IPS-15b (cell line): ENCODE results near the gene CACNA2D4.
"Not testable (repeated sequence)": the region's sequence is repeated elsewhere in the genome, so short reads cannot be mapped to it uniquely, and the experiment has no call there.

ENCODE experiments used
- H3K27me3 ChIP-seq: one replicate; pipeline ENCODE4 v1.6.1; 2013; ENCODE audit warnings: low read length; ENCODE audit not compliant: control insufficient read depth, insufficient read depth
- H3K36me3 ChIP-seq: one replicate; pipeline ENCODE4 v1.6.1; 2013; ENCODE audit warnings: low read length; ENCODE audit not compliant: control insufficient read depth, insufficient read depth
- H3K4me1 ChIP-seq: one replicate; pipeline ENCODE4 v1.6.1; 2013; ENCODE audit warnings: mild to moderate bottlenecking, low read length; ENCODE audit not compliant: control insufficient read depth, insufficient read depth
- H3K4me3 ChIP-seq: one replicate; pipeline ENCODE4 v1.5.1; 2013; ENCODE audit warnings: low read depth, low read length
- H3K9ac ChIP-seq: one replicate; pipeline ENCODE4 v1.6.1; 2013; ENCODE audit warnings: low read depth, mild to moderate bottlenecking, low read length
- H3K9me3 ChIP-seq: one replicate; pipeline ENCODE4 v1.6.1; 2013; ENCODE audit warnings: mild to moderate bottlenecking, low read length; ENCODE audit not compliant: control insufficient read depth, insufficient read depth

The CACNA2D4 gene

GRCh38 chr12:1918081-1918883 is at the start of gene CACNA2D4:
TSS of gene CACNA2D4 (minus strand) at chr12:1918652. CDS start at chr12:1918473, 179 bp downstream.
- Histone ChIP-seq H3K4me1 (no peaks in the 10 kb centered on the region), H3K9ac (no peak within 1 kb of the TSS), H3K9me3 (no peaks in the 10 kb centered on the region), H3K4me3 (no peak within 1 kb of the TSS), H3K27me3 (no peaks in the 10 kb centered on the region), H3K36me3 (no peaks in the 10 kb centered on the region)

GRCh38 chr12:1966561-1967226 is 48.2 kb upstream of the CACNA2D4 start:
- Histone ChIP-seq H3K9ac (no peak overlapping the region), H3K4me3 (no peak overlapping the region), H3K36me3 (no peaks in the 10 kb centered on the region), H3K27me3 (no peaks in the 10 kb centered on the region), H3K9me3 (no peaks in the 10 kb centered on the region), H3K4me1 (no peaks in the 10 kb centered on the region)

- Histone ChIP-seq H3K27me3 (no peaks in the 10 kb centered on the region), H3K36me3 (no peaks in the 10 kb centered on the region), H3K4me3 (no peak overlapping the region), H3K9ac (no peak overlapping the region), H3K4me1 (no peaks in the 10 kb centered on the region), H3K9me3 (no peaks in the 10 kb centered on the region)
Measured at GRCh38 chr12:1965916-1966315, 47.5 kb upstream of the CACNA2D4 start.

- H3K4me1 ChIP-seq: no peaks in the 10 kb centered on the region
- H3K36me3 ChIP-seq: no peaks in the 10 kb centered on the region
- H3K27me3 ChIP-seq: no peaks in the 10 kb centered on the region
- no peak overlapping the region for H3K4me3 ChIP-seq
- H3K9ac ChIP-seq: no peak overlapping the region
- no peaks in the 10 kb centered on the region for H3K9me3 ChIP-seq
Measured at GRCh38 chr12:1962051-1963020, 43.9 kb upstream of the CACNA2D4 start.

GRCh38 chr12:1956716-1957115 is 38.3 kb upstream of the CACNA2D4 start:
- H3K9me3 ChIP-seq: no peaks in the 10 kb centered on the region
- no peak overlapping the region for H3K9ac ChIP-seq
- H3K27me3 ChIP-seq: no peaks in the 10 kb centered on the region
- peaks cover 8% of the 10 kb centered on the region for H3K36me3 ChIP-seq
- H3K4me3 ChIP-seq: no peak overlapping the region
- H3K4me1 ChIP-seq: no peaks in the 10 kb centered on the region

GRCh38 chr12:1949771-1950470 is 31.5 kb upstream of the CACNA2D4 start:
- no peak overlapping the region for H3K4me3 ChIP-seq
- no peaks in the 10 kb centered on the region for H3K4me1 ChIP-seq
- peaks cover 15% of the 10 kb centered on the region for H3K36me3 ChIP-seq
- H3K9me3 ChIP-seq: no peaks in the 10 kb centered on the region
- H3K27me3 ChIP-seq: no peaks in the 10 kb centered on the region
- no peak overlapping the region for H3K9ac ChIP-seq

- Histone ChIP-seq H3K4me3 (no peak overlapping the region), H3K9ac (no peak overlapping the region), H3K27me3 (no peaks in the 10 kb centered on the region), H3K4me1 (no peaks in the 10 kb centered on the region), H3K36me3 (peaks cover 15% of the 10 kb centered on the region), H3K9me3 (no peaks in the 10 kb centered on the region)
Measured at GRCh38 chr12:1948883-1949282, 30.4 kb upstream of the CACNA2D4 start.

GRCh38 chr12:1947081-1947480 is 28.6 kb upstream of the CACNA2D4 start:
- H3K4me3 ChIP-seq: no peak overlapping the region
- H3K9me3 ChIP-seq: no peaks in the 10 kb centered on the region
- H3K36me3 ChIP-seq: peaks cover 7% of the 10 kb centered on the region
- H3K27me3 ChIP-seq: no peaks in the 10 kb centered on the region
- no peak overlapping the region for H3K9ac ChIP-seq
- no peaks in the 10 kb centered on the region for H3K4me1 ChIP-seq

GRCh38 chr12:1946296-1946695 is 27.8 kb upstream of the CACNA2D4 start:
- H3K36me3 ChIP-seq: peaks cover 7% of the 10 kb centered on the region

GRCh38 chr12:1945502-1945901 is 27.1 kb upstream of the CACNA2D4 start:
- not testable (repeated sequence) for H3K27me3 ChIP-seq, H3K9ac ChIP-seq, H3K9me3 ChIP-seq, H3K4me3 ChIP-seq, H3K36me3 ChIP-seq, H3K4me1 ChIP-seq

More at GRCh38 chr12:1946296-1946695, 27.8 kb upstream of the CACNA2D4 start:
- Histone ChIP-seq H3K9me3 (no peaks in the 10 kb centered on the region), H3K9ac (no peak overlapping the region), H3K4me3 (no peak overlapping the region), H3K4me1 (no peaks in the 10 kb centered on the region), H3K27me3 (no peaks in the 10 kb centered on the region)
